GM21423 (cell line): ENCODE measurements around the gene COL9A1.

Experiments
- ATAC-seq: cut with Tn5 transposase; IDR thresholded peaks from one replicate; pipeline ENCODE4 v1.9.1; 2021; ENCODE audit warnings: mild to moderate bottlenecking, moderate library complexity; ENCODE audit not compliant: unreplicated experiment

COL9A1 gene

GRCh38 chr6:70180183-70180900, 122.5 kb downstream of the COL9A1 start:
- ATAC-seq = no peak

GRCh38 chr6:70176842-70177550, 125.9 kb downstream of the COL9A1 start:
- ATAC-seq = no peak

GRCh38 chr6:70175770-70176169, 127.1 kb downstream of the COL9A1 start:
- ATAC-seq = no peak

- no peak for ATAC-seq
These were observed 130.6 kb downstream of the COL9A1 start for GRCh38 chr6:70172252-70172651.

GRCh38 chr6:70171236-70171635, 131.6 kb downstream of the COL9A1 start:
- ATAC-seq = no peak

- no peak for ATAC-seq
These were observed 134.1 kb downstream of the COL9A1 start for GRCh38 chr6:70168681-70169377.
